ENCODE measurements around the gene SCARB1. TPM values are rescaled to one million over a fixed set of nuclear protein-coding genes. Genes with fewer than 3 reads are reported as not detected.
A peak's percentile ranks its signal among the peaks of the same experiment; 100 is the strongest.

SCARB1 gene
- total and polyA plus RNA-seq, 9 of the 15 experiments (the other 6 are each of a cell fraction or from before 2014, with no cell fraction given) = 0.56 to 157 (median 52.8) TPM

- TF ChIP-seq TCF7L2 (IDR thresholded peaks at IDR 0.05; ENCODE audit: low read depth, low read length) (no peak), ZZZ3 (IDR thresholded peaks at IDR 0.05) (no peak), SMAD4 (CRISPR knock-in tag; conservative IDR thresholded peaks at IDR 0.05) (peak; percentile 90), KLF10 (CRISPR knock-in tag; IDR thresholded peaks at IDR 0.05) (no peak), CBFA2T2 (conservative IDR thresholded peaks at IDR 0.05) (peak; percentile 98), DMBX1 (CRISPR knock-in tag; IDR thresholded peaks at IDR 0.05; ENCODE audit: borderline replicate concordance) (peak; percentile 88), PREB (CRISPR knock-in tag; IDR thresholded peaks at IDR 0.05) (0 out of 2 replicates have a peak, but pooled peaks have one; percentile 33), PHTF2 (CRISPR knock-in tag; IDR thresholded peaks at IDR 0.05) (no peak), CC2D1A (IDR thresholded peaks at IDR 0.05) (peak; percentile 79; the same call in 1 of the 2 replicates), ZNF274 (IDR thresholded peaks at IDR 0.05; ENCODE audit: borderline replicate concordance, low read depth, low read length) (0 out of 2 replicates have a peak, but pooled peaks have one; percentile 49), FOXK2 (conservative IDR thresholded peaks at IDR 0.05 in 1 of 2, IDR thresholded peaks at IDR 0.05 in 1 of 2; ENCODE audit: low read depth in 2 of 2) (0 out of 4 replicates have a peak, but pooled peaks of 1 of the 2 experiments have one; percentile 2), CBX2 (IDR thresholded peaks at IDR 0.05; ENCODE audit: insufficient read depth, low read length, poor library complexity, severe bottlenecking) (no peak), CEBPB (tag; IDR thresholded peaks at IDR 0.05) (no peak), MAZ (CRISPR knock-in tag; conservative IDR thresholded peaks at IDR 0.05 in 1 of 2, IDR thresholded peaks at IDR 0.05 in 1 of 2) (peak; percentile 54 to 71; a peak in 3 of 4 replicates)
- TF ChIP-seq, protein P1, sequence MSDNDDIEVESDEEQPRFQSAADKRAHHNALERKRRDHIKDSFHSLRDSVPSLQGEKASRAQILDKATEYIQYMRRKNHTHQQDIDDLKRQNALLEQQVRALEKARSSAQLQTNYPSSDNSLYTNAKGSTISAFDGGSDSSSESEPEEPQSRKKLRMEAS (CRISPR knock-in tag; IDR thresholded peaks at IDR 0.05) = peak; percentile 73; the same call in 1 of the 2 replicates
- TF ChIP-seq, protein P2, sequence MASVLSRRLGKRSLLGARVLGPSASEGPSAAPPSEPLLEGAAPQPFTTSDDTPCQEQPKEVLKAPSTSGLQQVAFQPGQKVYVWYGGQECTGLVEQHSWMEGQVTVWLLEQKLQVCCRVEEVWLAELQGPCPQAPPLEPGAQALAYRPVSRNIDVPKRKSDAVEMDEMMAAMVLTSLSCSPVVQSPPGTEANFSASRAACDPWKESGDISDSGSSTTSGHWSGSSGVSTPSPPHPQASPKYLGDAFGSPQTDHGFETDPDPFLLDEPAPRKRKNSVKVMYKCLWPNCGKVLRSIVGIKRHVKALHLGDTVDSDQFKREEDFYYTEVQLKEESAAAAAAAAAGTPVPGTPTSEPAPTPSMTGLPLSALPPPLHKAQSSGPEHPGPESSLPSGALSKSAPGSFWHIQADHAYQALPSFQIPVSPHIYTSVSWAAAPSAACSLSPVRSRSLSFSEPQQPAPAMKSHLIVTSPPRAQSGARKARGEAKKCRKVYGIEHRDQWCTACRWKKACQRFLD (CRISPR knock-in tag; IDR thresholded peaks at IDR 0.05) = peak; percentile 71; the same call in 1 of the 2 replicates
These were observed 21.1 kb upstream of the SCARB1 start (continued) for GRCh38 chr12:124884587-124885438.
